AG04449 (cell line): ENCODE measurements around the gene PTCHD4.
"Not testable (repeated sequence)": the region's sequence is repeated elsewhere in the genome, so short reads cannot be mapped to it uniquely, and the experiment has no call there.

ENCODE experiments used
- CTCF ChIA-PET: fragments of 350-600 bp; formaldehyde crosslinking; extraction: SDS; loops from one replicate; lab custom pipeline; 2021; ENCODE audit warnings: antibody characterized with exemption; lab: Yijun Ruan, JAX
- POLR2A ChIA-PET: fragments of 400-600, 350-600 bp; formaldehyde crosslinking; extraction: SDS; loops from one replicate; lab custom pipeline; 2020; ENCODE audit warnings: antibody characterized with exemption, inconsistent platforms; lab: Yijun Ruan, JAX
- DNase-seq: peaks from one replicate; pipeline ENCODE4 v3.0.0-alpha.2; 2010; ENCODE audit warnings: low read depth, low spot score
- H3K4me3 ChIP-seq: 2 replicates; pipeline ENCODE4 v1.5.1; 2011; ENCODE audit warnings: low read depth, mild to moderate bottlenecking, control low read depth, low read length
- TF ChIP-seq, protein P1 (sequence below): IDR thresholded peaks from one replicate; pipeline ENCODE4 v1.5.1; 2011; ENCODE audit warnings: mild to moderate bottlenecking, moderate library complexity, low read length, control low read depth, inconsistent platforms; ENCODE audit not compliant: insufficient read depth; ENCODE audit errors: missing control alignments

Gene PTCHD4

DNA sequence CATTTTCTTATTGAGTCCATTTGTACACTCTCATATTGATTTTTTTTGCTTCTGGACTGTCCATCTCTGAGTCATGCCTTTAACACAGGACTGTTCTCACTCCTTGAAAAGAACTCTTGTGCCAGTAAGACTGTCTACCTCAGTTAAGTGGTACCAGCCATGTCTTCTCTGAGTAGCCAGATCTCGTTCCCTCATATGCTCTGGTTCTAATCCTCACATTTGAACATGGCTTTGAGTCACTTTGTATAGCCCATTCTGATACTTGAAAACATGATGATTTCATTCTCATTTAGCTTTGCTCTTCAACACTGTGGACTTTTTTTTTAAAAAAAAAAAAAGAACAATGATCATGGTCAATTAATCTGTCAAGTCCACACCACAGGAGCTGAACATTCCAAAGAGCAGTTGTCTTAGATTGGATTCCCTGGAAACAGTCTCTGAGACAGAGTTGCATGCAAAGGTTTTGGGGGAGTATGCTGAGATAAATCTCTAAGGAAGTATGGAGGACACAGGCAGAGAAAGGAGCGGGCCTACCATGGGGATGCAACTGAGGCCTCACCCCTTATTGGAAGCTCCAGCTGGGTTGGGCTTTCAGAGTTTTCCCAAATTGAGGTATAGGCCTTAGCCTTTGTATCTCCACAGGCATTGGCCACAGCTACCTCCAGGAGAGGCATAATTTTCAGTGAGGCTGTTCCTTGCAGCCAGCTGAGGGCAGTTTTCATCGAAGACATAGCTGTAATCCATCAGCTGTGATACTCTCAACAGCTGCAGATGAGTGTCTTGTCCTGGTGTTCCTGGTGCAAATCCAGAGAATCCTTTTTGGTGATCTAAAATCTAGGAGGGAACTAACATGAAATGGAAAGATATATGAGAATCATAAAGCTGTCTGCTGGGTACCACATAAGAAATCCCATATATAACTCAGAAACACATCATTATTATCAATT is 6.0 kb upstream of the PTCHD4 start:
- H3K4me3 ChIP-seq, result no peak overlapping the region
- POLR2A ChIA-PET, result no interaction called here
- CTCF ChIA-PET, result no interaction called here
- TF ChIP-seq, protein P1, sequence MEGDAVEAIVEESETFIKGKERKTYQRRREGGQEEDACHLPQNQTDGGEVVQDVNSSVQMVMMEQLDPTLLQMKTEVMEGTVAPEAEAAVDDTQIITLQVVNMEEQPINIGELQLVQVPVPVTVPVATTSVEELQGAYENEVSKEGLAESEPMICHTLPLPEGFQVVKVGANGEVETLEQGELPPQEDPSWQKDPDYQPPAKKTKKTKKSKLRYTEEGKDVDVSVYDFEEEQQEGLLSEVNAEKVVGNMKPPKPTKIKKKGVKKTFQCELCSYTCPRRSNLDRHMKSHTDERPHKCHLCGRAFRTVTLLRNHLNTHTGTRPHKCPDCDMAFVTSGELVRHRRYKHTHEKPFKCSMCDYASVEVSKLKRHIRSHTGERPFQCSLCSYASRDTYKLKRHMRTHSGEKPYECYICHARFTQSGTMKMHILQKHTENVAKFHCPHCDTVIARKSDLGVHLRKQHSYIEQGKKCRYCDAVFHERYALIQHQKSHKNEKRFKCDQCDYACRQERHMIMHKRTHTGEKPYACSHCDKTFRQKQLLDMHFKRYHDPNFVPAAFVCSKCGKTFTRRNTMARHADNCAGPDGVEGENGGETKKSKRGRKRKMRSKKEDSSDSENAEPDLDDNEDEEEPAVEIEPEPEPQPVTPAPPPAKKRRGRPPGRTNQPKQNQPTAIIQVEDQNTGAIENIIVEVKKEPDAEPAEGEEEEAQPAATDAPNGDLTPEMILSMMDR, result no peak
- no peak for DNase-seq

DNA sequence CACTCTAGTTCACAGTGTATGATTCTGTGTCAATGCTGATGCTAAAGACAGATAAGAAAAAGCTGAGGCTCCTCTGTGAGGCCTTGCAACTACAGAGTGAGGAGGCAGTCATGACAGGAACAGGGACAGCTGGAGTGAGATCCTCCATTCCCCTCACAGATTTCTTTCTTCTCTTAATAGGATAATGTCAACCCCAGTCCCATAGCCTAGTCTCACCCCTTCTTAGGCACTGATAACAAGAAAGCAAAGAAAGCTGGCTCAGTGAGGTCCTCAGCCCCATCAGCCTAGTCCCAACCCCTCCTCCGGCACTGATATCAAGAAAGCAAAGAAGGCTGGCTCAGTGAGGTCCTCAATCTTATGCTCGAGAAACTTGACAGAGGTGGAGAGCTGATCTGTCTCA is 2.1 kb upstream of the PTCHD4 start:
- no peak for DNase-seq
- TF ChIP-seq, protein P1, result no peak
- no peak overlapping the region for H3K4me3 ChIP-seq
- CTCF ChIA-PET, result no interaction called here
- POLR2A ChIA-PET, result no interaction called here

DNA sequence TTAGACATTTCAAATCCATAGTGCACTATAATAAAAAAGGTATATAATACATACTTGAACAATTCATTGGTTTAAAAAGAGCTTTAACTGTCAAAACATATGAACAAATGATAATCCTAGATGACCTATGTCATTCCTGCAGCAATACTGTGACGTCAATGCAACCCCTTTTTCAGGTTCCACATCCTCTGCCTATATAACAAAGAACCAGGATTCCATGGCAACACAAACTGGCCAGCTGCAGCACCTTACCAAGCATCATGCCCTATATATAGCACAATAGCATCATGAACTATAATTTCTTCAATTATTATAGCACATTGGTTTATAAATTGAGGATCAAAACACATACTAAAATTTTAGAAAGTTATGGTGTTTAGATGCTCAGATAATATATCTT is 578 bp upstream of the PTCHD4 start:
- ChIA-PET POLR2A (no interaction called here), CTCF (no interaction called here)
- H3K4me3 ChIP-seq, result no peak overlapping the region
- no peak for DNase-seq
- TF ChIP-seq, protein P1, result no peak

DNA sequence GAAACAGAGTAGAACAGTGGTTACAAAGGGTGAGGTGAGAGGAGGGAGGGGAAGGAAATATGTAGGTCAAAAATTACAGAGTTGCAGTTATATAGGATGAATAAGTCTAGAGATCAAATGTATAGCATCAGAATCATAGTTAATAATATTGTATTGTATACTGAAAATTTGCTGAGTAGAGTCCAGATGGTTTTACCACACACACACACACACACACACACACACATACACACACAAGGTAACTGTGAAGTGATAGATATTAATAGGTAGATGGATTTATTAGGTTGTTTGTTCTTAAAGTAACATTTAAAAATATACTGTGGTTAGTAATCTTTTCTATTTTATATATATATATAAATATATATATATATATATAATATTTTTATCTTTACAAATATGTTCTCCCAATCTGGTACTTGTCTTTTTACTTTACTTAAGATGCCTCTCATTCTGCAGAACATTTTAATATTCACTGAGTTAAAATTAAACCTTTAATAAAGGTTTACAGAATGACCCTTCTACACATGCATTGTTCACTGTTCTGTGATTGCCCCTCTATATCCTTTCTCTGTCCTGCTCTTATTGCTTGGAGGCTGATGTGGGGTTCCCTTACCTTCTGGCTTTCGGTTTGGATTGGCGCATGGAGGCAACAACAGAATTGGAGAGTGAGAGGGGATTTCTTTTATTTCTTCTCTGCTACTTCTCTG is 408 bp downstream of the PTCHD4 start:
- no peak for DNase-seq
- ChIA-PET CTCF (no interaction called here), POLR2A (no interaction called here)
- TF ChIP-seq, protein P1, result no peak
- peak overlapping the region; percentile 39 for H3K4me3 ChIP-seq

DNA sequence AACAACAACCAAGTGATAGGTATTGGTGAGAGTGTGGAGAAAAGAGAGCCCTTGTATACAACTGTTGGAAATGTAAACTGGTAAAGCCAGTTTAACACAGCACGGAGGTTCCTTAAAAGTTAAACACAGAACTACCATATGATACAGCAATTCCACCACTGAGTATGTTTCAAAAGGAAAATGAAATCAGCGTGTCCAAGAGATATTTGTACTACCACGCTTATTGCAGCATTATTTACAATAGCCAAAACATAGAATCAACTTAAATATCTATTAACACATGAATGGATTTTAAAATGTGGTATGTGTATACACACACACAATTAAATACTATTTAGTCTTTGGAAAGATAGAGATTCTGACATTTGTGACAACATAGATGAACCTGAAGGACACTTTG is 1.1 kb downstream of the PTCHD4 start:
- ChIA-PET POLR2A (no interaction called here), CTCF (no interaction called here)
- H3K4me3 ChIP-seq, result no peak overlapping the region; the same call in 1 of the 2 replicates
- DNase-seq, result no peak
- TF ChIP-seq, protein P1, result no peak

DNA sequence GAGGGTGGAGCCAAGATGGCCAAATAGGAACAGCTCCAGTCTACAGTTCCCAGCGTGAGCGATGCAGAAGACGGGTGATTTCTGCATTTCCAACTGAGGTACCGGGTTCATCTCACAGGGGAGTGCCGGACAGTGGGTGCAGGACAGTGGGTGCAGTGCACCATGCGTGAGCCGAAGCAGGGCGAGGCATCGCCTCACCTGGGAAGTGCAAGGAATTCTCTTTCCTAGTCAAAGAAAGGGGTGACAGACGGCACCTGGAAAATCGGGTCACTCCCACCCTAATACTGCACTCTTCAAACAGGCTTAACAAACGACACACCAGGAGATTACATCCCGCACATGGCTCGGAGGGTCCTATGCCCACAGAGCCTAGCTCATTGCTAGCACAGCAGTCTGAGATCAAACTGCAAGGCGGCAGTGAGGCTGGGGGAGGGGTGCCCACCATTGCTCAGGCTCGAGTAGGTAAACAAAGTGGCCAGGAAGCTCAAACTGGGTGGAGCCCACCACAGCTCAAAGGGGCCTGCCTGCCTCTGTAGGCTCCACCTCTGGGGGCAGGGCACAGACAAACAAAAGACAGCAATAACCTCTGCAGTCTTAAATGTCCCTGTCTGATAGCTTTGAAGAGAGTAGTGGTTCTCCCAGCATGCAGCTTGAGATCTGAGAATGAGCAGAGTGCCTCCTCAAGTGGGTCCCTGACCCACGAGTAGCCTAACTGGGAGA is 8.4 kb downstream of the PTCHD4 start:
- CTCF ChIA-PET, result interaction anchor here (0.9 kb wide), 1 partner anchor 15 kb away, joined by 3 read pairs; no protein-coding TSS in a partner anchor

More for the DNA sequence above, 8.4 kb downstream of the PTCHD4 start:
- POLR2A ChIA-PET, DNase-seq, H3K4me3 ChIP-seq: not testable (repeated sequence)
